GM12874 (cell line): Measurements from ENCODE around the gene SLC27A4.

Experiments used
- CTCF ChIP-seq: IDR thresholded peaks from 2 replicates; pipeline ENCODE4 v1.5.1; 2011; ENCODE audit warnings: low read depth, mild to moderate bottlenecking, control low read depth, low read length, moderate library complexity; ENCODE audit not compliant: insufficient read depth

The SLC27A4 gene

GRCh38 chr9:128339761-128340690 lies at the start of gene SLC27A4:
Gene SLC27A4, plus strand, starts transcription at chr9:128340527. Its CDS starts 2,606 bp downstream, at chr9:128343133.
- TF ChIP-seq CTCF, result no peak

GRCh38 chr9:128292009-128292408 lies 48.3 kb upstream of the SLC27A4 start:
- TF ChIP-seq CTCF, result no peak

- TF ChIP-seq CTCF, result no peak
Observed at GRCh38 chr9:128293091-128293490, 47.2 kb upstream of the SLC27A4 start.

- TF ChIP-seq CTCF, result no peak
Observed at GRCh38 chr9:128294142-128294541, 46.2 kb upstream of the SLC27A4 start.

GRCh38 chr9:128296340-128297220 lies 43.7 kb upstream of the SLC27A4 start:
- TF ChIP-seq CTCF, result no peak

GRCh38 chr9:128297221-128297773 lies 43.0 kb upstream of the SLC27A4 start:
- no peak for TF ChIP-seq CTCF
